ENCODE results near the gene WBP2NL.

DNA sequence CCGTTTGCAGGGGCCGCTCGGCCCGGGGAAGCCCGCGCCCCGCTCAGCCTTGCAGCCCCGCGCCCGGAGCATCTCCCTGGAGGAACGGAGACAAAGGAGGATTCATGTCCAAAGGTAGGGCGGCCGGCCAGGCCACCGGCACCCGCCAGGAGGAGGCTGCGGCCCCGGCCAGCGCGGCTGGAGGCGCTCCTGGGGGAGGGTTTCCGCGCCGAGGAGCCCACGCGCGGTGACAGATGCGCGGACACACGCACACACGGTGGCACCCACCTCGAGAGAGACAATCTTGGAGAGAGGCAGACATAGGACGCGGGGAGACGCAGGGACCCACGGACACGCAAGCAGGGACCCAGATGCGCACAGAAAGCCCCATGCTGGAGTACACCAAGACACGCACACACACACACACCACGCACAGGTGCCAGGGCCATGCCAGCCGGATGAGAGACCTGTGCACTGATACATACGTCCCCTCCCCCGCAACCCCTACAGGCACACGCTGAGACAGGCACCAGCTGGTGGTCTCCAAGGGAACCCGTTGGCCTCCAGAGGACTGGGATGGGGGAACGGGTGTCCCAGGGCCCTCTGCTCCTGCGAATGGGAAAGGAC is 21.5 kb upstream of the WBP2NL start:
- TF ChIP-seq, protein P1, sequence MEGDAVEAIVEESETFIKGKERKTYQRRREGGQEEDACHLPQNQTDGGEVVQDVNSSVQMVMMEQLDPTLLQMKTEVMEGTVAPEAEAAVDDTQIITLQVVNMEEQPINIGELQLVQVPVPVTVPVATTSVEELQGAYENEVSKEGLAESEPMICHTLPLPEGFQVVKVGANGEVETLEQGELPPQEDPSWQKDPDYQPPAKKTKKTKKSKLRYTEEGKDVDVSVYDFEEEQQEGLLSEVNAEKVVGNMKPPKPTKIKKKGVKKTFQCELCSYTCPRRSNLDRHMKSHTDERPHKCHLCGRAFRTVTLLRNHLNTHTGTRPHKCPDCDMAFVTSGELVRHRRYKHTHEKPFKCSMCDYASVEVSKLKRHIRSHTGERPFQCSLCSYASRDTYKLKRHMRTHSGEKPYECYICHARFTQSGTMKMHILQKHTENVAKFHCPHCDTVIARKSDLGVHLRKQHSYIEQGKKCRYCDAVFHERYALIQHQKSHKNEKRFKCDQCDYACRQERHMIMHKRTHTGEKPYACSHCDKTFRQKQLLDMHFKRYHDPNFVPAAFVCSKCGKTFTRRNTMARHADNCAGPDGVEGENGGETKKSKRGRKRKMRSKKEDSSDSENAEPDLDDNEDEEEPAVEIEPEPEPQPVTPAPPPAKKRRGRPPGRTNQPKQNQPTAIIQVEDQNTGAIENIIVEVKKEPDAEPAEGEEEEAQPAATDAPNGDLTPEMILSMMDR (IDR thresholded peaks at IDR 0.05), result no peak
- TF ChIP-seq EZH2 (IDR thresholded peaks at IDR 0.05) (no peak), EZH2phosphoT487 (IDR thresholded peaks at IDR 0.05) (no peak)

All from neural progenitor cell (in vitro differentiated cells).